Measurements from ENCODE around the gene AMBP.

AMBP gene

DNA sequence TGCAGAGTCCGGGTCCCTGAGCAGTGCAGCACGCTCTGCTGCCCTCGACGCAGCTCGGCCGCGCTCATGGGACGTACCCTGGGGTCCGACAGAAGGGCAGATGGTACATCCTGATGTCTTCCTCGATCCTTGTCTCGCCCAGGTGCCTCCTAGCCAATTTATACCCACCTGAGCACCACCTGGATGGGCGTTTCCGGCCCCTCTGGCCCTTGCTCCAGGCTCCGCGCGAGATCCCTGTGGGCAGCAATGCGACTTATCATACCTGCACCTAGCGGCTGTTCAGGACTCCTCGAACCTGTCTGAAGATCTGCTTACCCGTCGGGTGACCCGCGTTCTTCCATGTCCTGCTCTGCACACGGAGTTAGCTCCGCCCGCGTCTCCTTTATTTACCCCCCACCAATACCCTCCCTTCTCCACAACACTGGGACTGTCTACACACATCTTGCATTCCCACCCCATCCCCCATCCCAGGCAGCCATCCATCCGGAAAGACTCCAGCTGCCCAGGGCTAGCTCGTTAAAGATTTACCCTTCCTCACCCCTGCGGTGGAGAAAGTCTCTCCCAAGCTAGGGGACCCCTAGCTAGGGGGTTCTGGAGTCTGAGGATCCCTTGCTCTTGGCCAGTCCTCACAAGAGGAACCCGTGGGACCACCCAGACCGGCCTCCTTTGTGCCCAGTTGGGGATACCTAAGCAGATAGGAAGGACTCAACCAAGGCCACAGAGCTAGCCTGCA lies 21.0 kb upstream of the AMBP start, which contains the start of gene KIF12:
Gene KIF12 (minus strand): TSS at position 357 of the 733 bp plus-strand sequence. CDS start 16 bp downstream, at position 341.
- H3K4me3 ChIP-seq (ENCODE audit: low read depth, low read length): no peak within 1 kb of the TSS
- TF ChIP-seq, protein P1, sequence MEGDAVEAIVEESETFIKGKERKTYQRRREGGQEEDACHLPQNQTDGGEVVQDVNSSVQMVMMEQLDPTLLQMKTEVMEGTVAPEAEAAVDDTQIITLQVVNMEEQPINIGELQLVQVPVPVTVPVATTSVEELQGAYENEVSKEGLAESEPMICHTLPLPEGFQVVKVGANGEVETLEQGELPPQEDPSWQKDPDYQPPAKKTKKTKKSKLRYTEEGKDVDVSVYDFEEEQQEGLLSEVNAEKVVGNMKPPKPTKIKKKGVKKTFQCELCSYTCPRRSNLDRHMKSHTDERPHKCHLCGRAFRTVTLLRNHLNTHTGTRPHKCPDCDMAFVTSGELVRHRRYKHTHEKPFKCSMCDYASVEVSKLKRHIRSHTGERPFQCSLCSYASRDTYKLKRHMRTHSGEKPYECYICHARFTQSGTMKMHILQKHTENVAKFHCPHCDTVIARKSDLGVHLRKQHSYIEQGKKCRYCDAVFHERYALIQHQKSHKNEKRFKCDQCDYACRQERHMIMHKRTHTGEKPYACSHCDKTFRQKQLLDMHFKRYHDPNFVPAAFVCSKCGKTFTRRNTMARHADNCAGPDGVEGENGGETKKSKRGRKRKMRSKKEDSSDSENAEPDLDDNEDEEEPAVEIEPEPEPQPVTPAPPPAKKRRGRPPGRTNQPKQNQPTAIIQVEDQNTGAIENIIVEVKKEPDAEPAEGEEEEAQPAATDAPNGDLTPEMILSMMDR (IDR thresholded peaks at IDR 0.05; ENCODE audit: low read depth, low read length): no peak

DNA sequence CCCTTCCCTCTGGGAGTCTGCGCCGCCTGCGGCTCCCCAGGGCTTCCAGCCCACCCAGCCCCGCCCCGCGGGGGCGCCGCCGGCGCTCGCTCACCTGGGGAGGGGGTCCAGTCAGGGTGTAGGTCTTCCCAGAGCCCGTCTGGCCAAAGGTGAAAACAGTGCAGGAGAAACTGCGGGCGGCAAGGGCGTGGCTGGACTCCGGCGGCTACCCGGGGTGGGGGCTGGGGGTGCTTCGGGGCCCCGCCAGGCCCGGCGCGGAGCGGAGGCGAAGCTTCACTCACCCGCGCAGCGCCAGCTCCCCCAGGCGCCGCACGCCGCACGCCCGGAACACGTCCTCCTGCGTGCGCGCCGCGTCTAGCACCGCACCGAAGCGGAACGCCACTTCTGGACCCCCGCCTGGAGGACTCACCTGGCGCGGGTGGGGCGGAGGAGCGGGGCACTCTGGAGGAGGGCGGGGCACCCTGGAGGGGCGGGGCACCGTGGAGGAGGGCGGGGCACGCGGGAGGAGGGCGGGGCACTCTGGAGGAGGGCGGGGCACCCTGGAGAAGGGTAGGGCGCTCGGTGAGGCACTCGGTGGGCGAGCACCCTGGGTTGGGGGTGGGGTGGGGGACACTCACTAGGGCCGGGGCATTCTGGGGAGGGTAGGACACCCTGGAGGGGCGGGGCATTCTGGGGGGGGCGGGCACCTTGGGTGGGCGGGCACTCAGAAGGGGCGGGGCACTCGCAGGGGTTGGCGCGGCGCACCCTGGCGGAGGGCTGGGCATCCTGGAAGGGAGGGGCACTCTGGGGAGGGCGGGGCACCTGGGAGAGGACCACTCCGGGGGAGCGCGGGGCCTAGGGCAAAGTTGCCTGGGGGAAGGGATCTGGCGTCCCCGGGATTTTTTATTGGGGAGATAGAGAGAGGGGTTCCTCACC lies 20.2 kb upstream of the AMBP start:
- TF ChIP-seq, protein P1 (IDR thresholded peaks at IDR 0.05; ENCODE audit: low read depth, low read length): no peak
- no peak overlapping the region for H3K4me3 ChIP-seq (ENCODE audit: low read depth, low read length)

DNA sequence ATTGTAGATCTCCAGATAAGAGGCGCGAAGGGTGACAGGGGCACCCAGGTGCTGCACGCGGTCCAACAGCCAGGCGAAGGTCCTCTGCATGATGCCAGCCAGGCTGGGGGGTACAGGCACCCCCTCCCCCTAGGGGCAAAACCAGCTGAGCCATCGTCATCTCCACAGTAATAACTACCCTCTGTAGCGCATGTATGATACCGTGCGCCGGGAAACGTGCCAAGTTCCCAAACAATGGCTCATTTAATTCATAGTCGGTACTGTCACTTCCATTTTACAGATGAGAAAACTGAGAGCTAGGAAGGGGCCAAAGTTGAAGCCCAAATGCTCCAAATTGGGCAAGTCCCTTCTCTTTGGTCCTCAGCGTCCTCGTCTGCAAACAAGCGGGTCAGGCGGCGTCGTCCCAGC lies 19.5 kb upstream of the AMBP start:
- TF ChIP-seq, protein P1 (IDR thresholded peaks at IDR 0.05; ENCODE audit: low read depth, low read length): no peak
- H3K4me3 ChIP-seq (ENCODE audit: low read depth, low read length): no peak overlapping the region

GRCh38 chr9:114096866-114097612 lies 18.9 kb upstream of the AMBP start:
- TF ChIP-seq, protein P1 (IDR thresholded peaks at IDR 0.05; ENCODE audit: low read depth, low read length): no peak
- no peak overlapping the region for H3K4me3 ChIP-seq (ENCODE audit: low read depth, low read length)

DNA sequence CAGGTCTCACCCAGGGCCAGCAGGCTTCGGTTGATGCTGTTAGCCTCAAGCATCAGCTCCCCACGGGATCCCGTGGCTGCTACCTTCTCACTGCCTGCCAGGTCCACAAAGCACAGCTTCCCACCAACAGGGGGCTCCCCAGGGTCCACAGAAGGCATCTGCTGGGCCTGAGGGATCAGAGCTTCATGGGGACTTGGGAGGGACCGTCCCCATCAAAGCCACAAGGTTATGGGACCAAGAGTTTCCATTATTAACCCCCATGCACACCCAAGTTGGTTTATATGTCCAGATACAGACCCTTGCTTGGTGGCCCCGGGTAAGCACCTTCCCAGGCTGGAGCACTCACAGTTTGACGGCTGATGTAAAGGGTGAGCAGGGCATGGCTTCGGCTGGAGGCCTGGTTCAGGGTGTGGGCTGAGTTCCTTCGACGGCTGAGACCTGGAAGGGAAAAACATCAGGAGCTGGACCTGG lies 18.0 kb upstream of the AMBP start:
- H3K4me3 ChIP-seq (ENCODE audit: low read depth, low read length): no peak overlapping the region
- TF ChIP-seq, protein P1 (IDR thresholded peaks at IDR 0.05; ENCODE audit: low read depth, low read length): no peak

- TF ChIP-seq, protein P1 (IDR thresholded peaks at IDR 0.05; ENCODE audit: low read depth, low read length): no peak
- H3K4me3 ChIP-seq (ENCODE audit: low read depth, low read length): no peak overlapping the region
Measured at GRCh38 chr9:114094971-114095370, 16.9 kb upstream of the AMBP start.
